Stimulated activated CD4-positive, alpha-beta T cell treated with anti-CD3 and anti-CD28 coated beads, Interleukin-12 subunit alpha, Interleukin-12 subunit beta, amount 100 ng/mL, for 24 hours (primary cell): ENCODE measurements around the gene ACMSD.

ENCODE experiments used
- DNase-seq, 2 experiments: peaks; one replicate each; pipeline ENCODE4 v3.0.0-alpha.2; 2020; ENCODE audit warnings: low read depth in 2 of 2

Gene ACMSD

GRCh38 chr2:134949981-134950708 is 111.7 kb downstream of the ACMSD start:
- DNase-seq: no peak

GRCh38 chr2:134950886-134951285 is 112.5 kb downstream of the ACMSD start:
- DNase-seq: no peak
